Neural cell (in vitro differentiated cells): ENCODE results near the gene ROBO1. TPM values are rescaled to one million over a fixed set of nuclear protein-coding genes. Genes with fewer than 3 reads are reported as not detected.
"Not testable (repeated sequence)": the region's sequence is repeated elsewhere in the genome, so short reads cannot be mapped to it uniquely, and the experiment has no call there.

Experiments used
- H2AFZ ChIP-seq: fragments of 200-600, 300-800 bp; sonication (generic), shearing (Covaris generic); 2 replicates; pipeline ENCODE4 v1.6.0; 2014; ENCODE audit warnings: low read depth, mild to moderate bottlenecking, antibody characterized with exemption, low read length, moderate library complexity
- H3F3A ChIP-seq: fragments of 200-600 bp; shearing (Covaris generic); 2 replicates; pipeline ENCODE4 v1.6.1; 2016; ENCODE audit warnings: mild to moderate bottlenecking, moderate library complexity, mixed read lengths, antibody characterized with exemption, low read length; ENCODE audit not compliant: insufficient read depth, poor library complexity, severe bottlenecking
- H3K27ac ChIP-seq: fragments of 200-600, 300-800 bp; sonication (generic), shearing (Covaris generic); 2 replicates; pipeline ENCODE4 v1.5.1; 2014; ENCODE audit warnings: mild to moderate bottlenecking, low read length, moderate library complexity
- H3K27me3 ChIP-seq: fragments of 300-800, 200-600 bp; sonication (generic), shearing (Covaris generic); 2 replicates; pipeline ENCODE4 v1.6.0; 2014; ENCODE audit warnings: mild to moderate bottlenecking, low read depth, low read length, moderate library complexity; ENCODE audit not compliant: insufficient read depth
- H3K36me3 ChIP-seq: fragments of 300-800, 200-600 bp; sonication (generic), shearing (Covaris generic); 2 replicates; pipeline ENCODE4 v1.5.1; 2014; ENCODE audit warnings: mild to moderate bottlenecking, antibody characterized with exemption, low read length, moderate library complexity; ENCODE audit not compliant: insufficient read depth
- H3K4me2 ChIP-seq: fragments of 300-800, 200-600 bp; sonication (generic), shearing (Covaris generic); 2 replicates; pipeline ENCODE4 v1.6.0; 2014; ENCODE audit warnings: mild to moderate bottlenecking, low read length
- H3K4me3 ChIP-seq: fragments of 300-800, 200-600 bp; sonication (generic), shearing (Covaris generic); 2 replicates; pipeline ENCODE4 v1.5.1; 2014; ENCODE audit warnings: mild to moderate bottlenecking, low read length, moderate library complexity
- H3K79me2 ChIP-seq: fragments of 200-600 bp; shearing (Covaris generic); replicated peaks from 2 replicates; pipeline ENCODE4 v1.6.0; 2014; ENCODE audit warnings: mild to moderate bottlenecking, low read length, moderate library complexity; ENCODE audit not compliant: insufficient read depth
- H3K9ac ChIP-seq: fragments of 300-800, 200-600 bp; sonication (generic), shearing (Covaris generic); 2 replicates; pipeline ENCODE4 v1.6.1; 2016; ENCODE audit warnings: mild to moderate bottlenecking, low read length, mixed read lengths
- H3K9me2 ChIP-seq: fragments of 200-600 bp; shearing (Covaris generic); 2 replicates; pipeline ENCODE4 v1.6.1; 2016; ENCODE audit warnings: mild to moderate bottlenecking, low read length, mixed read lengths; ENCODE audit not compliant: insufficient read depth
- H3K9me3 ChIP-seq: fragments of 200-600, 300-800 bp; sonication (generic), shearing (Covaris generic); 2 replicates; pipeline ENCODE4 v1.6.1; 2016; ENCODE audit warnings: mild to moderate bottlenecking, mixed run types, low read length, moderate library complexity, mixed read lengths
- H4K20me1 ChIP-seq: fragments of 200-600 bp; shearing (Covaris generic); 2 replicates; pipeline ENCODE4 v1.6.1; 2016; ENCODE audit warnings: mild to moderate bottlenecking, mixed run types; ENCODE audit not compliant: insufficient read depth
- CTCF ChIP-seq: fragments of 450-650 bp; IDR thresholded peaks from 2 replicates; pipeline ENCODE4 v1.5.1; 2014; ENCODE audit warnings: antibody characterized with exemption, mild to moderate bottlenecking, moderate library complexity; ENCODE audit not compliant: poor library complexity, severe bottlenecking
- EP300 ChIP-seq: fragments of 450-650 bp; conservative IDR thresholded peaks from 2 replicates; pipeline ENCODE4 v1.6.1; 2014; ENCODE audit warnings: antibody characterized with exemption, mild to moderate bottlenecking, moderate library complexity; ENCODE audit not compliant: poor library complexity, severe bottlenecking
- EZH2 ChIP-seq: fragments of 200-600, 300-800 bp; shearing (Covaris generic), sonication (generic); IDR thresholded peaks from 2 replicates; pipeline ENCODE4 v1.6.1; 2014; ENCODE audit warnings: antibody characterized with exemption, low read length, borderline replicate concordance, mild to moderate bottlenecking; ENCODE audit not compliant: insufficient read depth, poor library complexity, severe bottlenecking
- MXI1 ChIP-seq: fragments of 450-650 bp; conservative IDR thresholded peaks from 2 replicates; pipeline ENCODE4 v1.6.1; 2014; ENCODE audit warnings: antibody characterized with exemption, mild to moderate bottlenecking; ENCODE audit not compliant: poor library complexity, severe bottlenecking
- POLR2AphosphoS5 ChIP-seq: IDR thresholded peaks from 2 replicates; pipeline ENCODE4 v1.6.1; 2012
- RAD21 ChIP-seq: fragments of 450-650 bp; conservative IDR thresholded peaks from 2 replicates; pipeline ENCODE4 v1.6.1; 2014; ENCODE audit warnings: antibody characterized with exemption, mild to moderate bottlenecking, moderate library complexity
- REST ChIP-seq: IDR thresholded peaks from 2 replicates; pipeline ENCODE4 v1.6.1; 2012; ENCODE audit warnings: borderline replicate concordance
- SMC3 ChIP-seq: fragments of 450-650 bp; conservative IDR thresholded peaks from 2 replicates; pipeline ENCODE4 v1.6.1; 2014; ENCODE audit warnings: antibody characterized with exemption, mild to moderate bottlenecking, moderate library complexity; ENCODE audit not compliant: poor library complexity
- TAF1 ChIP-seq: IDR thresholded peaks from 2 replicates; pipeline ENCODE4 v1.6.1; 2012; ENCODE audit warnings: low read depth
- polyA plus RNA-seq: library from polyadenylated mRNA; depleted of rRNA; stranded (reverse); fragments of >200 nt; gene quantifications from 2 replicates; pipeline ENCODE4 v1.2.3, GENCODE V29; 2014

The ROBO1 gene
- polyA plus RNA-seq, 1 donor from 2014 or later: 183 TPM

GRCh38 chr3:78725703-78726246, 1042.0 kb downstream of the ROBO1 start:
- Histone ChIP-seq H3K4me2 (no peak overlapping the region), H3K27me3 (no peaks in the 10 kb centered on the region), H3K9ac (no peak overlapping the region), H2AFZ (no peak overlapping the region), H3F3A (peaks cover 9% of the 10 kb centered on the region), H3K4me3 (no peak overlapping the region), H3K36me3 (no peaks in the 10 kb centered on the region), H3K79me2 (peaks cover 5% of the 10 kb centered on the region), H3K9me3 (no peaks in the 10 kb centered on the region), H4K20me1 (no peaks in the 10 kb centered on the region), H3K9me2 (no peaks in the 10 kb centered on the region), H3K27ac (no peak overlapping the region)
- TF ChIP-seq TAF1: no peak
- no peak for TF ChIP-seq EZH2
- TF ChIP-seq RAD21: no peak
- TF ChIP-seq SMC3: no peak
- TF ChIP-seq EP300: no peak
- TF ChIP-seq POLR2AphosphoS5: no peak
- no peak for TF ChIP-seq CTCF
- no peak for TF ChIP-seq MXI1
- TF ChIP-seq REST: no peak

- Histone ChIP-seq H3K27ac (no peak overlapping the region), H2AFZ (no peak overlapping the region), H3K9me2 (no peaks in the 10 kb centered on the region), H3K27me3 (no peaks in the 10 kb centered on the region), H3K9ac (no peak overlapping the region), H3K4me2 (no peak overlapping the region), H4K20me1 (no peaks in the 10 kb centered on the region), H3F3A (peaks cover 9% of the 10 kb centered on the region), H3K36me3 (no peaks in the 10 kb centered on the region), H3K79me2 (peaks cover 5% of the 10 kb centered on the region), H3K4me3 (no peak overlapping the region), H3K9me3 (no peaks in the 10 kb centered on the region)
- TF ChIP-seq EZH2: no peak
These were observed 1042.9 kb downstream of the ROBO1 start for GRCh38 chr3:78724859-78725258.

GRCh38 chr3:78724364-78724763, 1043.4 kb downstream of the ROBO1 start:
- not testable (repeated sequence) for H3K9ac ChIP-seq, H3K9me3 ChIP-seq, H3K4me3 ChIP-seq, H3K4me2 ChIP-seq, H3K9me2 ChIP-seq, H3K36me3 ChIP-seq, H2AFZ ChIP-seq, H3K79me2 ChIP-seq, H3F3A ChIP-seq, H4K20me1 ChIP-seq, H3K27me3 ChIP-seq, H3K27ac ChIP-seq
